HG02798 (cell line): ENCODE results near the gene EXT2.

Source experiments
- ATAC-seq: cut with Tn5 transposase; IDR thresholded peaks from one replicate; pipeline ENCODE4 v1.9.1; 2021; ENCODE audit warnings: mild to moderate bottlenecking; ENCODE audit not compliant: unreplicated experiment, poor library complexity

Gene EXT2

GRCh38 chr11:44083906-44084305 is 11.6 kb upstream of the EXT2 start:
- ATAC-seq: no peak

DNA sequence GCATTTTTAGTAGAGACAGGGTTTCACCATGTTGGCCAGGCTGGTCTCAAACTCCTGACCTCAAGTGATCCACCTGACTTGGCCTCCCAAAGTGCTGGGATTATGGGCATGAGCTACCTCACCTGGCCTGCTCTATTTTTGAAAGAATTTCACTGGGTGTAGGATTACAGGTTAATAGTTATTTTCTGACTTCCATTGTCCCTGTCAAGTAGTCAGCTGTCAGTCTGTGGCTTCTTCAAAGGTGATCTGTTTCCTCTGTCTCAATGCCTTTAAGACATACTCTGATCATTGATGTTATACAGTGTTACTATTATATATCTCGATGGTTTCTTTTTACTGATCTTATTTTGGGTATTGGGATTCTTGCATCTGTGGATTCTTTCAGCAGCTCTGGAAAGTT is 10.1 kb upstream of the EXT2 start:
- ATAC-seq: no peak

DNA sequence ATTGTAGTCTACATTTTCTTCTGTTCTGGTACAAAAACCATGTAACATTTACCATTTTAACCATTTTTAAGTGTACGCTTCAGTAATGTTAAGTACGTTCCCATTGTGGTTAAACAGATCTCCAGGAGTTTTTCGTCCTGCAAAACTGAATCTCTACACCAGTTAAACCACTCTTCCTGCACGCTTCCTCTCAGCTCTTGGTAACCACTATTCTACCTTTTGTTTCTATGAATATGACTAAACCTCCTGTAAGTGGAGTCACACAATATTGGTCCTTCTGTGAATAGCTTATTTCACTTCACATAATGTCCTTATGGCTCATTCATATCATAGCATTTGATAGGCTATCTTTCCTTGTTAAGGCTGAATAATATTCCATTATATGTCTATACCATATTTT is 7.1 kb upstream of the EXT2 start:
- no peak for ATAC-seq

GRCh38 chr11:44088871-44089270 is 6.6 kb upstream of the EXT2 start:
- ATAC-seq: no peak

DNA sequence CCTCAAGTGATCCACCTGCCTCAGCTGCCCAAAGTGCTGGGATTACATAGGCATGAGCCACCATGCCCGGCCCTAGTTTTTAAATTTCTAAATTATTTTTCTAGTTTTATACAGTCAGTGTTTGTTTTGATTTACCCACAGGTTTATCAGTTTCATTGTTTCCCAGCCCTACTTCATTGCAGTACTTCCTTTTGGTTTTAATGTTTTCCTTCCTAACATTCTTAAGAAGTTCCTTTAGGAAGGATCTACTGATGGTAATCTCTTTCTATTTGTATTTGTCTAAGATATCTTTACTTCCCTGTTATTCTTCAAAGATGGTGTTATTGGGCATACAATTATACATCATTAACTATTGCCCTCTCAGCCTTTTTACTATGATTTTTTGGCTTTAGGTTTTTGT is 4.9 kb upstream of the EXT2 start:
- ATAC-seq: no peak

GRCh38 chr11:44094260-44094868 is 1.1 kb upstream of the EXT2 start:
- ATAC-seq: peak; percentile 29

GRCh38 chr11:44096360-44097185 is 1.1 kb downstream of the EXT2 start:
- peak; percentile 3 for ATAC-seq

- ATAC-seq: no peak
These were observed 2.3 kb downstream of the EXT2 start for GRCh38 chr11:44097821-44098220.

- no peak for ATAC-seq
These were observed 5.6 kb downstream of the EXT2 start for GRCh38 chr11:44101098-44101497.

- ATAC-seq: no peak
These were observed 9.2 kb downstream of the EXT2 start for GRCh38 chr11:44104481-44105294.

DNA sequence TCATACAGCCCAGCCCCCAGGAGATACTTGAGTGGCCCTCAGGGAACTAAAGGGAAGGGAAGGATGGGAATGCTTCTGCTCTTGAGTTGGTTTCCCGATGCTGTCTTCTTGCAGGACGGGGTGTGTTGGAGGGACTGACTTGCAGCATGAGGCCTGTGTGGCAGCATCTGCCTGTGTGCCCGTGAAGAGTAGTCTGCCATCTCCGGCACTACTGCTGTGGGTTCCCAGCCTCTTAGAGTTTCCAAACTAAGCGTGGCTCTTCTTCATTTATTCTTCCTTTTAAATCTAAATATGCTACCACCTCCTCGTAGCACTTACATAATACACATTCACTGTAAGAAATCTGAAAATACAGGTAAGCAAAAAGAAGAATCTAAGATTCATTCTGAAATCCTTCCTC is 12.8 kb downstream of the EXT2 start:
- ATAC-seq: no peak

GRCh38 chr11:44110231-44110679 is 14.8 kb downstream of the EXT2 start:
- peak; percentile 95 for ATAC-seq

DNA sequence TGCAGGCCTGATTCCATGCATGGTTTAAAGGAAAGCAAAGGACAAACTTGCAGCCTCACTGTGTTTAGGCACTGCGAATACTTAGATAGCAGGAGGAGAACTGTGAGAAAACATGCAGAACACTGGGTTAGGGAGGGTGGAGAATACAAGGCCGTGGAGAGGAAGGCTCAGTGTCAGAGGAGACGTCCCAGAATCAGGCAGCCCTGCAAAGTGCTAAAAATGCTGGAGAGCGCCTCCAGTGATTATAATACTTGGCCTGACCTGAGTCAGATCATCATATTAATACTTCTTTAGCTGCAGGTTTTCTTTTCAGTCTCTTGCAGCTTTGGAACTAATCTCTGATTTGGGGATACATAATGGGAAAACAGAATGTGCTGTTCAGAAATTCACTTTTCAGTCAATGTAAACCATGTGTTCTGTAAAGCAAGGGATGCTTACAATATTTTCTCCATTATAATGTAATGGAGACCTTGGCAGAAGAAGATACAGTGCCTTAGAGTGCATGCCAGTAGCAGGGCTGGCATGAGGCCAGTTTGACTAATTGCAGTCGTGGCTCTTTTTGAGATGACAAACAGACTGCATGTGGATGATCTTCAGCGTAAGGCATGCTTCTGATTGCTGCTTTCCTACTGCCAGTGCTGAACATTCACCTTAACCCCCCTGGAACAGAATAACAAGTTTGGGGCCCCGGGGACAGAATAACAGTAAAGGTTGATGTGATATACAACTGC is 16.8 kb downstream of the EXT2 start:
- no peak for ATAC-seq

GRCh38 chr11:44113018-44113417 is 17.5 kb downstream of the EXT2 start:
- ATAC-seq: no peak

GRCh38 chr11:44113572-44113971 is 18.1 kb downstream of the EXT2 start:
- no peak for ATAC-seq

- no peak for ATAC-seq
These were observed 20.9 kb downstream of the EXT2 start for GRCh38 chr11:44116234-44116830.

GRCh38 chr11:44120169-44120568 is 24.7 kb downstream of the EXT2 start:
- no peak for ATAC-seq

GRCh38 chr11:44125598-44125997 is 30.1 kb downstream of the EXT2 start:
- ATAC-seq: no peak

GRCh38 chr11:44126304-44126703 is 30.8 kb downstream of the EXT2 start:
- ATAC-seq: no peak

DNA sequence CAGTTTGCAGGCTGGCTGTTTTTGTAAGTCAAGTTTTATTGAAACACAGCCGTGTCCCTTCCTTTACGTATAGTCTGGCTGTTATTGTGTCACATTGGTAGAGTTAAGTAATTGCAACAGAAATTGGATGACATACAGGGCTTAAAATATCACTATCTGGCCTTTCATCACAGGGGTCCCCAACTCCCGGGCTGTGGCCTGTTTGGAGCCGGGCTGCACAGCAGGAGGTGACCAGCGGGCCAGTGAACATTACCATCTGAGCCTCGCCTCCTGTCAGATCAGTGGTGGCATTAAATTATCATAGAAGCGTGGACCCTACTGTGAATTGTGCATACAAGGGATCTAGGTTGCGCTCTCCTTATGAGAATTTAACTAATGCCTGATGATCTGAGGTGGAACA is 31.7 kb downstream of the EXT2 start:
- ATAC-seq: no peak
